ENCODE measurements around the gene HIPK3.
A peak's percentile ranks its signal among the peaks of the same experiment; 100 is the strongest.

Gene HIPK3

DNA sequence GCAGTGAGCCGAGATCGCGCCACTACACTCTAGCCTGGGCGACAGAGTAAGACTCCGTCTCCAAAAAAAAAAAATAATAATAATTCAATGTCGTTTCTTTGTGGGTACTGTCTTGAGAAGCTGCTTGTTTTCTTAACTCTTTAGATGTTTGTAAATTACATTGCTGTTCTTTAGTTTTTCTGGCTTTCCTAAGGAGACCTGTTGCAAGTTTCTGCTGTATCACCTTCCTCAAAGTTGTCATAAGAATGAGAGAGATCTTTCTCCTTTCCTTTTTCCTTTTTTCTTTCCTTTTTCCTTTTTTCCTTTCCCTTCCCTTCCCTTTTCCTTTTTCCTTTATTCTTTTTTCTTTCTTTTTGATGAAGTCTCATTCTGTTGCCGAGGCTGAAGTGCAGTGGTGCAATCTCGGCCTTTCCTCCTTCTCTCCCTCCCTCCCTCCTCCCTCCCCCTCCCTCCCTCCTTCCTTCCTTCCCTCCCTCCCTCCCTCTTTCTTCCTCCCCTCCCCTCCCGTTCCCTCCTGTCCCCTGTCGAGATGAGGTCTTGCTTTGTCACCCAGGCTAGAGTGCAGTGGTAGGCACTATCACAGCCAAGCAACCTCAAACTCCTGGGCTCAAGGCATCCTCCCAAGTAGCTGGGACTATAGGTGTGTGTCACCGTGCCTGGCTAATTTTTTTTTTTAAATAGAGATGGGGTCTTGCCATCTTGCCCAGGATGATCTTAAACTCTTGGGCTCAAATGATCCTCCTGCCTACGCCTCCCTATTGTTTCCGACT, 15.3 kb downstream of the HIPK3 start:
- Histone ChIP-seq H3K4me3 (ENCODE audit: low read length, poor library complexity, severe bottlenecking) (no peak overlapping the region), H3K79me2 (ENCODE audit: insufficient read depth, low read length) (peaks cover 98% of the 10 kb centered on the region), H2AFZ (ENCODE audit: low read length) (no peak overlapping the region), H3F3A (ENCODE audit: low read depth) (no peaks in the 10 kb centered on the region), H3K9me2 (replicated peaks; ENCODE audit: low read depth, low read length) (no peaks in the 10 kb centered on the region), H3K27me3 (ENCODE audit: insufficient read depth, low read length, poor library complexity, severe bottlenecking) (no peaks in the 10 kb centered on the region), H3K36me3 (ENCODE audit: insufficient read depth, low read length) (no peaks in the 10 kb centered on the region), H3K4me2 (ENCODE audit: low read depth, low read length, poor library complexity, severe bottlenecking) (no peak overlapping the region), H3K4me1 (ENCODE audit: insufficient read depth, low read length, poor library complexity, severe bottlenecking) (peaks cover 17% of the 10 kb centered on the region), H4K20me1 (ENCODE audit: insufficient read depth, low read length, poor library complexity, severe bottlenecking) (peaks cover 54% of the 10 kb centered on the region), H3K9ac (ENCODE audit: low read depth, low read length, poor library complexity, severe bottlenecking) (no peak overlapping the region), H3K9me3 (ENCODE audit: insufficient read depth, low read depth, low read length) (no peaks in the 10 kb centered on the region)
- no peak for TF ChIP-seq EZH2phosphoT487 (IDR thresholded peaks at IDR 0.05; ENCODE audit: borderline replicate concordance)
- TF ChIP-seq, protein P1, sequence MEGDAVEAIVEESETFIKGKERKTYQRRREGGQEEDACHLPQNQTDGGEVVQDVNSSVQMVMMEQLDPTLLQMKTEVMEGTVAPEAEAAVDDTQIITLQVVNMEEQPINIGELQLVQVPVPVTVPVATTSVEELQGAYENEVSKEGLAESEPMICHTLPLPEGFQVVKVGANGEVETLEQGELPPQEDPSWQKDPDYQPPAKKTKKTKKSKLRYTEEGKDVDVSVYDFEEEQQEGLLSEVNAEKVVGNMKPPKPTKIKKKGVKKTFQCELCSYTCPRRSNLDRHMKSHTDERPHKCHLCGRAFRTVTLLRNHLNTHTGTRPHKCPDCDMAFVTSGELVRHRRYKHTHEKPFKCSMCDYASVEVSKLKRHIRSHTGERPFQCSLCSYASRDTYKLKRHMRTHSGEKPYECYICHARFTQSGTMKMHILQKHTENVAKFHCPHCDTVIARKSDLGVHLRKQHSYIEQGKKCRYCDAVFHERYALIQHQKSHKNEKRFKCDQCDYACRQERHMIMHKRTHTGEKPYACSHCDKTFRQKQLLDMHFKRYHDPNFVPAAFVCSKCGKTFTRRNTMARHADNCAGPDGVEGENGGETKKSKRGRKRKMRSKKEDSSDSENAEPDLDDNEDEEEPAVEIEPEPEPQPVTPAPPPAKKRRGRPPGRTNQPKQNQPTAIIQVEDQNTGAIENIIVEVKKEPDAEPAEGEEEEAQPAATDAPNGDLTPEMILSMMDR (conservative IDR thresholded peaks at IDR 0.05; ENCODE audit: low read length) = no peak

DNA sequence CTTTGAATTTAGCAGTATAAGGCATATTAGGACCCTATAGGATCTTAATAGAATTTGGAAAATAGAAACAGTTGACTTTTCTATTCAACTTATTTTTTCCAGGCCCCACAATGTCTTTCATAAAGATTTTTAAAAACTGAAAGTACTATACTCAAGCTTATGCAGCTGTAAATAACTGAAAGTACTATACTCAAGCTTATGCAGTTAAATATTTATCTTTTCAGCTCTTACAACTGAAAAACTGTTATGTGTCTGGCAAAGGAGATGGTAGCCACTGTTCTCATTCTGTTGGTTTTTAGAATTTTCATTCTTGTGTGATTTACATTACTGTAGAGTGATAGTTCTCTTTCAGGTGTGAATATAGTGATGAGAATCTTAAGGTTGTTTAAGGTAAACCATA, 16.5 kb downstream of the HIPK3 start:
- H3K4me1 ChIP-seq (ENCODE audit: insufficient read depth, low read length, poor library complexity, severe bottlenecking) = peaks cover 22% of the 10 kb centered on the region
- no peak overlapping the region for H2AFZ ChIP-seq (ENCODE audit: low read length)
- peaks cover 96% of the 10 kb centered on the region for H3K79me2 ChIP-seq (ENCODE audit: insufficient read depth, low read length)
- H3K9me3 ChIP-seq (ENCODE audit: insufficient read depth, low read depth, low read length) = no peaks in the 10 kb centered on the region
- no peaks in the 10 kb centered on the region for H3K36me3 ChIP-seq (ENCODE audit: insufficient read depth, low read length)
- H3K9me2 ChIP-seq (replicated peaks; ENCODE audit: low read depth, low read length) = no peaks in the 10 kb centered on the region
- H3K27me3 ChIP-seq (ENCODE audit: insufficient read depth, low read length, poor library complexity, severe bottlenecking) = no peaks in the 10 kb centered on the region
- H3K4me3 ChIP-seq (ENCODE audit: low read length, poor library complexity, severe bottlenecking) = no peak overlapping the region
- TF ChIP-seq, protein P1 (conservative IDR thresholded peaks at IDR 0.05; ENCODE audit: low read length) = no peak
- TF ChIP-seq EZH2phosphoT487 (IDR thresholded peaks at IDR 0.05; ENCODE audit: borderline replicate concordance) = no peak
- H3K4me2 ChIP-seq (ENCODE audit: low read depth, low read length, poor library complexity, severe bottlenecking) = peak overlapping the region; percentile 7
- no peak overlapping the region for H3K9ac ChIP-seq (ENCODE audit: low read depth, low read length, poor library complexity, severe bottlenecking)
- no peaks in the 10 kb centered on the region for H3F3A ChIP-seq (ENCODE audit: low read depth)
- peaks cover 56% of the 10 kb centered on the region for H4K20me1 ChIP-seq (ENCODE audit: insufficient read depth, low read length, poor library complexity, severe bottlenecking)

DNA sequence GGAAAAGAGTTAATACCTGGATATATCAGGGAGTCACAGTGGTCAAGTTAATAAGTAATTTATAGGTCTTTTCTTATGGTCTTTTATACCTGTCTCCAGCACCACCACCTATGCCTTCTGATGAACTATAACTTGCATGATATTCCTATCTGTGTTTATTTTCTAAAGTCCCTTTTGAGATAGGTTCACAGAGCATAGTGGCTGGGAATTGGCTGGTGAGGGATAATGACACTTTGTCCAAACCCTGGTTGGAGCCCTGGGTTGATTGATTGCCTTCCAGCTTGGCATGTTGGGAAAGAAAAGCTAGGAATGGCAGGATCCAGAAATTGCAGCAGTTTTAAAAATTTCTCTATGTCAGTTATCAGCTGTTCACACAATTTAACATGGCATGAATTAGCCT, 23.2 kb downstream of the HIPK3 start:
- Histone ChIP-seq H3F3A (ENCODE audit: low read depth) (no peaks in the 10 kb centered on the region), H3K9me2 (replicated peaks; ENCODE audit: low read depth, low read length) (no peaks in the 10 kb centered on the region), H3K36me3 (ENCODE audit: insufficient read depth, low read length) (no peaks in the 10 kb centered on the region), H3K27me3 (ENCODE audit: insufficient read depth, low read length, poor library complexity, severe bottlenecking) (no peaks in the 10 kb centered on the region), H2AFZ (ENCODE audit: low read length) (no peak overlapping the region), H3K79me2 (ENCODE audit: insufficient read depth, low read length) (peaks cover 90% of the 10 kb centered on the region), H3K4me2 (ENCODE audit: low read depth, low read length, poor library complexity, severe bottlenecking) (no peak overlapping the region), H3K9me3 (ENCODE audit: insufficient read depth, low read depth, low read length) (no peaks in the 10 kb centered on the region), H3K4me1 (ENCODE audit: insufficient read depth, low read length, poor library complexity, severe bottlenecking) (peaks cover 13% of the 10 kb centered on the region), H3K9ac (ENCODE audit: low read depth, low read length, poor library complexity, severe bottlenecking) (no peak overlapping the region), H3K4me3 (ENCODE audit: low read length, poor library complexity, severe bottlenecking) (no peak overlapping the region), H4K20me1 (ENCODE audit: insufficient read depth, low read length, poor library complexity, severe bottlenecking) (peaks cover 53% of the 10 kb centered on the region)
- TF ChIP-seq, protein P1 (conservative IDR thresholded peaks at IDR 0.05; ENCODE audit: low read length) = no peak
- no peak for TF ChIP-seq EZH2phosphoT487 (IDR thresholded peaks at IDR 0.05; ENCODE audit: borderline replicate concordance)

All from Loucy (cell line).